Brain pericyte (primary cell): ENCODE results near the gene FNIP1.
"Not testable (repeated sequence)": the region's sequence is repeated elsewhere in the genome, so short reads cannot be mapped to it uniquely, and the experiment has no call there.

Experiments used
- DNase-seq: peaks from one replicate; pipeline ENCODE4 v3.0.0-alpha.2; 2012; ENCODE audit warnings: low read depth, low spot score

Gene FNIP1

DNA sequence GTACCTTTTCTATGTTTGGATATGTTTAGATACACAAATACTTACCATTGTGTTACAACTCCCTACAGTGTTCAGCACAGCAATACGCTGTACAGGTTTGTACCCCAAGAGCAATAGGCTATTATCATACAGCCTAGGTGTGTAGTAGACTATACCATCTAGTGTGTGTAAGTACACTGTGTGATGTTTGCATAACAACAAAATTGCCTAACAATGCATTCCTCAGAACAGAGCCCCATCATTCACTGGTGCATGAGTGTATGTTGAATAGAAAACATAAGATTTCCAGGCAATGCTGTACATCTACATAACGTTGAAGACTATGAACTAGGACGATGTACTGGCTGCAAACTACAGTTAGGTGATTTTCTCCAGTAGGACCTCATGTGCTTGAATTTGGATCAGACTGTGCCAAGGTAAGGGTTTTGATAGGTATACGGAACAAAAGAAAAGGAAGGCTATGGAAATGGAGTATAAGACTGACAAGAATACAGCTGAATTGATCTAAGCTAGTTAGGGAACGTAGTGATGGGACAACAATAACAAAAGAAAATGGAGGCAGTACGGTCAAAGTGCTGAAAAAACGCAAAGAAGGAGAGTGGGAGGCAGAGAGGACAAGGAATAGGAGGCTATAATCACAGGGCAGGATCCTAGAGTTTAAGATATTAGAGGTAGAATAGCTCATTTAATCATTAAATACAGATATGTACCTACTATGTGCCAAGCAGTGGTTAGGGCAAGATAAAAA, 46.9 kb downstream of the FNIP1 start:
- no peak for DNase-seq

DNA sequence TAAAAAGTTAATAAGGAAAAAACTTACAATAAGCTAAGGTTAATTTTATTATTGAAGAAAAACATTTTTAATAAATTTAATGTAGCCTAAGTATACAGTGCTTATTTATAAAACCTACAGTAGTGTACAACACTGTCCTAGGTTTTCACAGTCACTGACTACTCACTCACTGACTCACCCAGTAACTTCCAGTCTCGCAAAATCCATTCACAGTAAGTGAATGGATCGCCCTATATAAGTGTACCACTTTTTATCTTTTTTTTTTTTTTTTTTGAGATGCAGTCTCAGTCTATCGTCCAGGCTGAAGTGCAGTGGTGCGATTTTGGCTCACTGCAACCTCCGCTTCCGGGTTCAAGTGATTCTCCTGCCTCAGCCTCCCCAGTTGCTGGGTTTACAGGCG, 47.7 kb downstream of the FNIP1 start:
- DNase-seq = no peak

DNA sequence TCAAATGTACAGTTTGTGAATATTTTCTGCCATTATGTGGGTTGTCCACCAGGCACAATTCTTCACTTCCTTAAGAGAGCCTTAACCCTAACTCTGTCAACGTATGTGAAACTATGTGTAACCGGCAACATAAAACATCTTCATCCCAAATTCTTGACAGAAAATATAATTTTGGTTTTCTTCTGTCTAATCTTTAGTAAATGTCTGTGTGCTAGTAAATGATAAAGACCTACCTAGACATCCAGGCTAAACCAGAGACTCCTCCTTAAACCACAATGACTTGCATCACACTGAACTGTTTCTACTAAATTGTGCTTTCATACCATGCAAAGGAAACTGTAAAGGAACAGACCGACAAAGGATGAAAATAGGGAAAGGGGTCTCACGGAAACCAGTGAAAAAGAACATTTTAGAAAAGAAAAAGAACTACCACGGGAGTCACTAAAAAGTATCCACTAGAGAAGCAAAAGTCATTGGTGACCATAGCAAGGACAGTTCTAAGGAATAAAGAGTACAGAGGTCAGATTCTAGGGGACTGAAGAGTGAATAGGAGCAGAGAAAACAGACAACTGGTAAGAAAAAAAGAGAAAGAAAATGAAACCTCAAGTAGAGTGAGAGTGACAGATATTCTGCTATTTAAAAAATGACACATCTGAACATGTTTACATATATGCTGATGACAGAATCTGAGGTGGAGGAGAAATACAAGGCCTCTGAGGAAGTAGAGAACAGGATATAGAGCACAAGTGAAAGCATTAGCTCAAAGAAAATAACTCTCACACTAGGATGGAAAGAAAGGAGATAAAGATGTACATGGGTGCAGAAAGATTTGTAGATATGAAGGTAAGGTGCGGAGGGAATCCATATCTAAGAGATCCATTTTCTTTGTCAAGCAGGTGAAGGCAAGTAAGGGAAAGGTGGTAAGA, 49.4 kb downstream of the FNIP1 start:
- DNase-seq = no peak

DNA sequence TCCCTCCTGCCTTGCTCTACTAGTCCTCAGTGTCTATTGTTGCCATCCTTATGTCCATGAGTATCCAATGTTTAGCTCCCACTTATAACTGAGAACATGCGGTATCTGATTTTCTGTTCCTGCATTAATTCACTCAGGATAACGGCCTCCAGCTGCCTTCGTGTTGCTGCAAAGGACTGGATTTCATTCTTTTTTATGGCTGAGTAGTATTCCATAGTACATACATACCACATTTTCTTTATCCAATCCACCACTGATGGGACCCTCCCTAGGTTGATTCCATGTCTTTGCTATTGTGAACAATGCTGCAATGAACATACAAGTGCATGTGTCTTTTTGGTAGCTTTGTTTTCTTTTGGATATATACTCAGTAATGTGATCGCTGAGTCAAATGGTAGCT, 50.4 kb downstream of the FNIP1 start:
- no peak for DNase-seq

DNA sequence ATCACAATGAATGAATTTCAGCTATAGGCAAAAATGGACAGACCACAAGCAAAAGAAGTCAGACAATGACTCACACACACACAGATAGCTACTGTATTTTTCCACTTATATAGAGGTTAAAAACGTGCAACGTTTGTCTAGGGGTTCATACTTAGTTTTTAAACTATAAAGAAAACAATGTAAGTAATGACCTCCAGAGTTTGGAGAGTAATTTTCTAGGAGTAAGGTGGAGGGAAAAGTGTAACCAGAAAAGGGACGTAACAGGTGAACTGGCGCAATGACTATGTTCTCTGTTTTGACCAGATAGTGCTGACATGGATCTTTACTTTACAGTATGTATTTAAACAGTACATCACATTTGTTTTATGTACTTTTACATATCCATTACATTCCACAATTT, 51.1 kb downstream of the FNIP1 start:
- DNase-seq = no peak

DNA sequence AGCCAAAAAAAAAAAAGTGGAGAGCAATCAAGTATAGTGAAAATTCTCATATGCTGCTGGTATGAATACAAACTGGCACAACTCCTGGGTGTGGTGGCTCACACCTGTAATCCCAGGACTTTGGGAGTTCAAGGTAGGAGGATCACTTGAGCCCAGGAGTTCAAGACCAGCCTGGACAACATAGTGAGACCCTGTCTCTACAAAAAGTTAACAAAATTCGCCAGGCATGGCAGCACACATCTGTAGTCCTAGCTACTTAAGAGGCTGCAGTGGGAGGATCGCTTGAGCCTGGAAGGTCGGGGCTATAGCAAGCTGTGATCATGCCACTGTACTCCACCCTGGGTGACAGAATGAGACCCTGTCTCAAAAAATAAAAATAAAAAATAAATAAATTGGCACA, 51.7 kb downstream of the FNIP1 start:
- DNase-seq = no peak

DNA sequence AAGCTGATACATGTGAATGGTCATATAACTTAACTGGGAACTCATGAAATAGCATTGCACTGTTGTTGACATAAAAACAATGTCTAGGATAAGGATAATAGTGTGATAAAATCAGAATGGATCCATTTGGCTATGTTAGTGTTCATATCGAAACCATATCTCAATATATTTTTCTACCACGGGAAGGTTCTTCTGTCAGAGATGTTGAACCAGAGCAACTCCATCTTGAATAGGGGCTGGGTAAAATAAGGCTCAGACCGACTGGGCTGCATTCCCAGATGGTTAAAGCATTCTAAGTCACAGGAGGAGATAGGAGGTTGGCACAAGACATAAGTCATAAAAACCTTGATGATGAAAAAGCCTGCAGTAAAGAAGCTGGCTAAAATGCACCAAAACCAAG, 56.3 kb downstream of the FNIP1 start:
- no peak for DNase-seq

GRCh38 chr5:131735393-131735792, 61.4 kb downstream of the FNIP1 start:
- DNase-seq = no peak

DNA sequence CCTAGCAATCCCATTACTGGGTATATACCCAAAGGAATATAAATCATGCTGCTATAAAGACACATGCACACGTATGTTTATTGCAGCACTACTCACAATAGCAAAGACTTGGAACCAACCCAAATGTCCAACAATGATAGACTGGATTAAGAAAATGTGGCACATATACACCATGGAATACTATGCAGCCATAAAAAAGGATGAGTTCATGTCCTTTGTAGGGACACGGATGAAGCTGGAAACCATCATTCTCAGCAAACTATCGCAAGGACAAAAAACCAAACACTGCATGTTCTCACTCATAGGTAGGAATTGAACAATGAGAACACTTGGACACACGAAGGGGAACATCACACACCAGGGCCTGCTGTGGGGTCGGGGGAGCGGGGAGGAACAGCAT, 61.9 kb downstream of the FNIP1 start:
- not testable (repeated sequence) for DNase-seq

DNA sequence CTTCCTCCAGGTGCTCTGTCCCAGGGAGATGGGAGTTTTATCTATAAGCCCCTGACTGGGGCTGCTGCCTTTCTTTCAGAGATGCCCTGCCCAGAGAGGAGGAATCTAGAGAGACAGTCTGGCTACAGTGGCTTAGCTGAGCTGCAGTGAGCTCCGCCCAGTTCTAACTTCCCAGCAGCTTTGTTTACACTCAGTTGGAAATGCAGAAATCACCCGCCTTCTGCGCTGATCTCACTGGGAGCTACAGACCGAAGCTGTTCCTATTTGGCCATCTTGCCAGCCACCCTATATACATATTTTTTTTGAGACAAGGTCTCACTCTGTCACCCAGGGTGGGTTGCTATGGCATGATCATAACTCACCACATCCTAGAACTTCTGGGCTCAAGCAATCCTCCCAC, 67.5 kb downstream of the FNIP1 start:
- DNase-seq = not testable (repeated sequence)

DNA sequence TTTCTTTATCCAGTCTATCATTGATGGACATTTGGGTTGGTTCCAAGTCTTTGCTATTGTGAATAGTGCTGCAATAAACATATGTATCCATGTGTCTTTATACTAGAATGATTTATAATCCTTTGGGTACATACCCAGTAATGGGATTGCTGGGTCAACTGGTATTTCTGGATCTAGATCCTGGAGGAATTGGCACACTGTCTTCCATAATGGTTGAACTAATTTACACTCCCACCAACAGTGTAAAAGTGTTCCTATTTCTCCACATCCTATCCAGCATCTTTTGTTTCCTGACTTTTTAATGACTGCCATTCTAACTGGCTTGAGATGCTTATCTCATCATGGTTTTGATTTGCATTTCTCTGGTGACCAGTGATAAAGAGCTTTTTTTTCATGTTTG, 72.7 kb downstream of the FNIP1 start:
- not testable (repeated sequence) for DNase-seq

DNA sequence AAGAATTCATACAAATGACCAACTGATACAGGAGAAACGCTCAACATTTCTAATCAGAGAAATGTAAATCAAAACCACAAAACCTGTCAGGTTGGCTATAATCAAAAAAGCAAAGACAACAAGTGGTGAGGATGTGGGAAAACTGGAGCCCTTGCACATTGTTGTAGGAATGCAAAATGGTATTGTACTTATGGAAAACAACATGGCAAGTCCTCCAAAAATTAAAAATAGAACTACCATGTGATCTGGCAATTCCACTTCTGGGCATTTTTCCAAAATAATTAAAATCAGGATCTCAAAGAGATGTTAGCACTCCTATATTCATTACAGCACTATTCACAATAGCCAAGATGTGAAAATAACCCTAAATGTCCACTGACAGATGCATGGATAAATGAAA, 76.1 kb downstream of the FNIP1 start:
- DNase-seq = no peak

DNA sequence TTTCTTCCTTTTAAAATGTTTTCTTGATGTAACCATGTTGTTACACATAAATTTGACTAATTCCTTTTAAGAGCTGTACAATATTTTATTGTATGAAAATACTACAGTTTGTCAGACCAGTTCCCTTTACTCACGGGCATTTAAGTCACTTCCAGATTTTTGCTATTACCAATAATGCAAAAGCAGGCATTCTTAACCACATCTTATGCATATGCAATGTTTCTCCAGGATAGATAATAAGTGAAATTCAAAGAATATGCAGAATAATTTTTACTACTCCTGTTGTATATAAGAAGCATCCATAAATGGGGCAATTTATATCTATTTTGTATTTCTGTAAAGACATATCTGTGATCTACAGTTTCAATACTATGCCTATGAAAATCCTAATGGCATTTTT, 77.3 kb downstream of the FNIP1 start:
- DNase-seq = no peak

DNA sequence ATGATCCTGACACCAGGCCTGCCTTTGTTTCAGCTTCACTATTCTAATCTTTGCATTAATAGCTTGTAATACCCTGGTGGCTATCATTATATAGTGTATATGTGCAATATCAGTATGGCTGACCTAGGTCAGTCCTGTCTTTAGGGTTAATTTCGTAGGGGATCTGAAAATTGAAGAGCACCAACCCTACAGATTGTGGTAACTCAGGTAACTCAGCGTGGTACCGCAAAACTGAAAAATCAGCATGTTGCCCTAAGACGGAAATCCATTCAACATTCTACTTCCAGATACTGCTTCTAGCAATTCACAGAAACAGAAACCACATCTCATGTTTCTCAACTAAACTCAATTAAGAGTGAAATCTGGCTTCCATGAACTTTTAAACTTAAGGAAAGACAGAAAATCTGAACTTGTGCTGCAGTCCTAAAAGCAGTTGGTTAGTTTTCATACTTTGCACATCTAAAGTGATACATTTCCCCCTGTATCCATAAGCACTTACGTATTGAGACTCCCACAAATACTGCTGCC, 78.3 kb downstream of the FNIP1 start:
- DNase-seq = no peak

GRCh38 chr5:131717164-131717563, 79.7 kb downstream of the FNIP1 start:
- DNase-seq = not testable (repeated sequence)

DNA sequence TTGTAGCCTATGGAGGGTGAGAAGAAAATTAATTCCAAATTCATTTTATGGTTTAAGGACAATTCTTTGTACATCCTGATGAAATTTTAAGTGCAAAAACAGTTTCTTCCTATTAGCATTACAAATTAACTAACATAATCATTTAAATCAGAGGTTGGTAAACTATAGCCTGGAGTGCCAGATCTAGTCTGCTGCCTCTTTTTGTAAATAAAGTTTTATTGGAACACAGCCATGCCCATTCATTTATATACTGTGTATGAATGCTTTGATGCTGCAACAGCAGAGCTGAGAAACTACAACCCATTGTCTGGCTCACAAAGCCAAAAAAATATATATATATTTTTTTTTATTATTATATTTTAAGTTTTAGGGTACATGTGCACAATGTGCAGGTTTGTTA, 80.2 kb downstream of the FNIP1 start:
- no peak for DNase-seq

- DNase-seq = no peak
Measured at GRCh38 chr5:131710391-131710790, 86.4 kb downstream of the FNIP1 start.

DNA sequence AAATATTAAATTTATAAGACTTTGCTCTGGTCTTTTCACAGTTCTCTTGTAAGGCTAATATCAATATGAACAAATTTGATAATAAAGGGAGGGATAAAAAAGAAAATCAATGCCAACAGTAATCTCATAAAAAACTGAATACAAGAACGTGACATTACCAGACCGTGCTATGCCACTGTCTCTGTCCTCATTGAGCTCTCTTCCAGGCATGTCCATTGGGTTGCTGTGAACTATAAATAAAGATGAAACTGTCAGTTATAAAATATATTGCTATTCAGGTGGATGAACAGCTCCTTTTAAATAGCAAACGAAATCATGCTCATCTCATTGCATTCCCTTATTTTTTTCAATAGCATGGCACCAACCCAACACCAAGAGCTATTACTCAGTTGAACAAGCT, 87.8 kb downstream of the FNIP1 start:
- no peak for DNase-seq

DNA sequence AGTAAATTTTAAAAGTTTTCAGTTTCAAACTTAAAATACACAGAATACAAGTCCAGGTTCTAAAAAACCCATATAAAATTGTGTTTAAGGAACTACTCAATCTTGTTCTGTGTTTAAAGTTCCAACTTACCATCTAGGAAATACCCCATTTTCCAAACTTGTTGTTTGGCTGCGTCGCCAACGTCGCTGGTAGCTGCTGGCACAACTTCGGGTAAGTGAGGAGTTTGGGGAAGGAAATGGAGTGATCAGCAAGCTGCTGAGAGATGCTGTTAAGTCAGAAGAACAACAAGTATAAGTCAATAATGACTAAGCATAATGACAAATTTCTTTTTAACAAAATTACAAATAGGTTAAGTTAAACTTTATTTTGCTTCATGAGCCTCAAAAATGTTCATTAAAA, 90.5 kb downstream of the FNIP1 start:
- no peak for DNase-seq

GRCh38 chr5:131694926-131695325, 101.9 kb downstream of the FNIP1 start:
- DNase-seq = no peak

- DNase-seq = no peak
Measured at GRCh38 chr5:131693894-131694293, 102.9 kb downstream of the FNIP1 start.

DNA sequence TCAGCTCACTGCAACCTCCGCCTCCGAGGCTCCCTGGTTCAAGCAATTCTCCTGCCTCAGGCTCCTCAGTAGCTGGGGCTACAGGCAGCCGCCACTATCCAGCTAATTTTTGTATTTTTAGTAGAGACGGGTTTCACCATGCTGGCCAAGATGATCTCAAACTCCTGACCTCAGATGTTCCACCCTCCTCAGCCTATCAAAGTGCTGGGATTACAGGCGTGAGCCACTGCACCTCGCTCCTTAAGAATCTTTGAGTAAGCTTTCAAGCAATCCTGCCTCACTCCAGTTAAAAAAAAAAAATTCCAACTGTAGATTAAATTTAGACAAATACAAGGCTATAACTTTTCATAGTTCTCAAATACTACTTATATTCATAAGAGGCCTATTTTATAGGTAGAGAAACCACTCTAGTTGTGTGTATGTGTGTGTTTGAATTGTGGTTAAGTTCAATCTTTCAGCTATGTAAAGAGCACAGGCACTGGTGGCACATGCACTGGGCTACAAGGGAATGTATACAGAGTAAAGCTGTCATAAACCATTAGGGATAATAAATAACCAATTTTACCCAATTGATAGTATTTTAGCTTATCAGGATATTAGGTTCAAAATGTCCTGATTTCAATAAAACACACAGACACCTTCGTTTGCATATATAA, 111.2 kb downstream of the FNIP1 start:
- no peak for DNase-seq
